Body of pancreas (tissue), 4 donors: ENCODE data around the gene PGRMC1. TPM values are rescaled to one million over a fixed set of nuclear protein-coding genes. Genes with fewer than 3 reads are reported as not detected.

Experiments
- ATAC-seq: fragments of 150-250 bp; one replicate; pipeline ENCODE4 v1.9.1; 2016
- DNase-seq, 4 donors: peaks; one replicate each; pipeline ENCODE4 v3.0.0-alpha.2; 2019
- H3K27ac ChIP-seq, 4 donors: fragments of 200-600 bp; sonication (generic); 1 replicate in 3 of 4; 2 replicates in 1 of 4; pipeline versions ENCODE4 v1.5.1 to v1.6.1; 2016 to 2019; ENCODE audit warnings: mild to moderate bottlenecking in 1 of 4, mixed read lengths in 1 of 4, moderate library complexity in 1 of 4
- H3K27me3 ChIP-seq, 2 donors: fragments of 200-600 bp; sonication (generic); one replicate each; pipeline ENCODE4 v1.6.0; 2016; ENCODE audit warnings: mild to moderate bottlenecking in 1 of 2
- H3K36me3 ChIP-seq, 2 donors: fragments of 200-600 bp; sonication (generic); replicated peaks in 1 of 2; 2 replicates each; pipeline ENCODE4 v1.5.1; 2016; ENCODE audit warnings: low read depth in 2 of 2; ENCODE audit not compliant: insufficient read depth in 1 of 2
- H3K4me1 ChIP-seq: fragments of 200-600 bp; sonication (generic); one replicate; pipeline ENCODE4 v1.6.0; 2016
- H3K4me3 ChIP-seq, 2 donors: fragments of 200-600 bp; sonication (generic); 1 replicate in 1 of 2; 2 replicates in 1 of 2; pipeline ENCODE4 v1.5.1; 2016 to 2019
- H3K9me3 ChIP-seq, 3 donors: fragments of 200-600 bp; sonication (generic); 1 replicate in 2 of 3; 2 replicates in 1 of 3; pipeline ENCODE4 v1.5.1; 2016
- CTCF ChIP-seq, 7 experiments: fragments of 450-650 bp in 4 of 7; fragments of 200-600 bp in 3 of 7; sonication (generic) in 3 of 7; IDR thresholded peaks; one replicate each; pipeline ENCODE4 v1.5.1; 2016 to 2019; ENCODE audit warnings: antibody characterized with exemption in 7 of 7
- POLR2A ChIP-seq, 3 donors: fragments of 450-650 bp; IDR thresholded peaks; one replicate each; pipeline ENCODE4 v1.6.1; 2016; ENCODE audit warnings: antibody characterized with exemption in 3 of 3, mild to moderate bottlenecking in 2 of 3
- WGBS, 2 donors: methylation state at CpG; one replicate each; pipeline ENCODE4 v1.1.5; 2017; 5-methylcytosine and 5-hydroxymethylcytosine counted together
- intact Hi-C: fragments of 100-400 bp; cut with DNase I; formaldehyde crosslinking; loops from one replicate; pipeline ENCODE4 v1.15.1; 2023
- total RNA-seq, 2 donors: library from RNA; depleted of rRNA; stranded (reverse); fragments of >200 nt; gene quantifications; one replicate each; pipeline ENCODE4 v1.1.0, GENCODE V29; 2016

The PGRMC1 gene
- total RNA-seq, 2 donors from 2014 or later, result 42.5 to 45.8 TPM

DNA sequence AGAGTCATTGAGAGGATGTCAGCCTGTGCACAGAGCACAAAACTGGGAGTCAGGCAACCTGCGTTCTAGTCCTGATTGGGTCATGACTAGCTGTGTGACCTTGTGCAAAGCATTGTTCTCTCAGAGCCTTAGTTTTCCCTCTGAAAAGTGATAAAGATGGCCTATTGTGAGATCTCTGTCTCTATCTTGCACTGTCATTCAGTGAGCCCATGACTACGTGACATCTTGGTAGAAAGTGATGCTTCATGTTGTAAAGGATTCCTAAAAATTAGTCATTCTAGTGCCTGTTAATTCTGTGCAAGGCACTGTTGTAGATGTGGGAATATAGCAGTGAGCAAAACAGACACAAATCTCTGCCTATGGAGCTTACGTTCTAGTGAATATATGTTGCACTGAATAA, 2.5 kb downstream of the PGRMC1 start:
- TF ChIP-seq CTCF (IDR thresholded peaks at IDR 0.05), result no peak
- no peak for TF ChIP-seq POLR2A (IDR thresholded peaks at IDR 0.05)
- intact Hi-C loops, result no loop called here
- ATAC-seq (no peak), DNase-seq (no peak)
- Histone ChIP-seq H3K36me3 (no peaks in the 10 kb centered on the region), H3K27ac (no peak overlapping the region), H3K4me3 (no peak overlapping the region), H3K27me3 (no peaks in the 10 kb centered on the region), H3K4me1 (peaks cover 30% of the 10 kb centered on the region), H3K9me3 (no peaks in the 10 kb centered on the region)
- 68 to 74% methylated on average over 3 of the region's 3 CpGs for WGBS, 2 donors

GRCh38 chrX:119240356-119240755, 4.3 kb downstream of the PGRMC1 start:
- Histone ChIP-seq H3K36me3 (no peaks in the 10 kb centered on the region), H3K27ac (no peak overlapping the region), H3K9me3 (no peaks in the 10 kb centered on the region), H3K4me1 (peaks cover 30% of the 10 kb centered on the region), H3K27me3 (no peaks in the 10 kb centered on the region), H3K4me3 (no peak overlapping the region)
- intact Hi-C loops, result no loop called here
- ATAC-seq (no peak), DNase-seq (no peak)
- TF ChIP-seq POLR2A (IDR thresholded peaks at IDR 0.05) (no peak), CTCF (IDR thresholded peaks at IDR 0.05) (no peak)
- WGBS, 2 donors, result 83 to 84% methylated on average over 3 of the region's 3 CpGs

- ATAC-seq (no peak), DNase-seq (no peak)
- intact Hi-C loops, result no loop called here
- 70 to 73% methylated on average over 3 of the region's 3 CpGs for WGBS, 2 donors
- Histone ChIP-seq H3K9me3 (no peaks in the 10 kb centered on the region), H3K27ac (no peak overlapping the region), H3K4me1 (no peaks in the 10 kb centered on the region), H3K27me3 (no peaks in the 10 kb centered on the region), H3K4me3 (no peak overlapping the region), H3K36me3 (no peaks in the 10 kb centered on the region)
- TF ChIP-seq CTCF (IDR thresholded peaks at IDR 0.05) (no peak), POLR2A (IDR thresholded peaks at IDR 0.05) (no peak)
Observed at GRCh38 chrX:119247702-119248101, 11.6 kb downstream of the PGRMC1 start.

- no peak for ATAC-seq
- H3K27ac ChIP-seq, result no peak overlapping the region
- no peak overlapping the region for H3K4me3 ChIP-seq
- DNase-seq, result no peak
- H3K36me3 ChIP-seq, result no peaks in the 10 kb centered on the region
- 91 to 94% methylated on average over 3 of the region's 3 CpGs for WGBS, 2 donors
- H3K9me3 ChIP-seq, result no peaks in the 10 kb centered on the region
- TF ChIP-seq POLR2A (IDR thresholded peaks at IDR 0.05) (no peak), CTCF (IDR thresholded peaks at IDR 0.05) (no peak)
- intact Hi-C loops, result no loop called here
- H3K27me3 ChIP-seq, result no peaks in the 10 kb centered on the region
- H3K4me1 ChIP-seq, result no peaks in the 10 kb centered on the region
Observed at GRCh38 chrX:119249891-119250290, 13.8 kb downstream of the PGRMC1 start.

- no peaks in the 10 kb centered on the region for H3K4me1 ChIP-seq
- H3K27ac ChIP-seq, result no peak overlapping the region
- ATAC-seq (no peak), DNase-seq (no peak)
- no peaks in the 10 kb centered on the region for H3K27me3 ChIP-seq
- H3K4me3 ChIP-seq, result no peak overlapping the region
- no peaks in the 10 kb centered on the region for H3K9me3 ChIP-seq
- WGBS, 2 donors, result 91 to 95% methylated on average over 4 of the region's 4 CpGs
- no peaks in the 10 kb centered on the region for H3K36me3 ChIP-seq
- intact Hi-C loops, result no loop called here
- TF ChIP-seq POLR2A (IDR thresholded peaks at IDR 0.05), result no peak
- no peak for TF ChIP-seq CTCF (IDR thresholded peaks at IDR 0.05)
Observed at GRCh38 chrX:119251386-119251785, 15.3 kb downstream of the PGRMC1 start.
